ENCODE measurements around the gene RENBP.

DNA sequence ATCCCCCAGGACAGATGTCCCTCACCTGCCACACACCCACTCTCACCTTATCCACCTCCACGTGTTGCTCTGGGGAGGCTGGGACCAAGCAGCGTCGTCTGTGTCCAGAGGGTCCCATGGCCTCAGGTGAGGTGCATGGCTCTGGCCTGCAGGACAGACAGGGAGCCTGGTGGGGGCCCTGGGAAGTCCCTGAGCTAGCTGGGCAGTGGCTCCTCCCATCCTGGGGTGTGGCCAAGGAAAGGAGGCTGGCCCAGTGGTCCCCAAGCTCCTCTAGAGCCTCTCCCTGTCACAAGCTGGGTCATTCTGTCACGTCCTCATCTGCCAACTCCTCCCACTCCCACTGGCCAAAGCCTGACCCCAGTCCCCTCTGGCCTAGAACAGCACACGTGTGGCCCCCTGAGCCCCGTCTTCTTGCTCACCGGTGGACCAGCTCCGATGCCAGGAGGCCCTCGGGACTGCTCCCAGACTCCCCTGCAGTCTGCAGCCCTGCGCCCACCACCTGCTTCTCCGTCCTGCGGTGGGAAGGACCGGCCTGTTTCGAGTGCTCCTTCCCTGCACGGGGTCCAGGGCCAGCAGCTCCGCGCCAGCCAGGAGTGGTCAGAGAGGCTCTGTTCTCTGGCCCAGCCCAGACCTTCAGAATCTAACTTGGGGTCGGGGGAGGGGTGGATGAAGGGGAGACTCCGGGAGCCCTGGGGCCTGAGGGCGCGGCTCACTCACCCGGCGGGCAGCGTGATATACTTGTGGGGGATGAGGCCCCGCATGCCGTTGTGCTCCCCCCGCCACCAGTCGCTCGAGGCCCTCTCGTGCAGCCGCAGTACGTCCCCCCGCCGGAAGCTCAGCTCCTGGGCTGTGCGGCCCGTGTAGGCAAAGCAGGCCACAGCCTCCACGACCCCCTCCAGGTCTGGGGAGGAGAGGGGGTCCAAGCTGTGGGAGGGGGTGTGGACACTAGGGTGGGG, 35.1 kb downstream of the RENBP start:
- TF ChIP-seq CTCF (IDR thresholded peaks at IDR 0.05; ENCODE audit: low read depth, low read length) (no peak), POLR2A (IDR thresholded peaks at IDR 0.05; ENCODE audit: extremely low read depth, insufficient read length) (no peak)

Measured in NB4 (cell line).